HepG2 (cell line): ENCODE data around the gene SRBD1. TPM values are rescaled to one million over a fixed set of nuclear protein-coding genes. Genes with fewer than 3 reads are reported as not detected.

Experiments
- CBFB ChIP-seq: sonication (generic); formaldehyde crosslinking; IDR thresholded peaks from 2 replicates; pipeline ENCODE4 v1.4.0; 2020; ENCODE audit warnings: missing genetic modification reagents
- CTCF ChIP-seq: sonication (generic); formaldehyde crosslinking; IDR thresholded peaks from 2 replicates; pipeline ENCODE4 v1.5.0; 2020; ENCODE audit warnings: mild to moderate bottlenecking, missing genetic modification reagents, moderate library complexity
- HOXA5 ChIP-seq: sonication (generic); formaldehyde crosslinking; IDR thresholded peaks from 2 replicates; pipeline ENCODE4 v1.4.0; 2020; ENCODE audit warnings: missing genetic modification reagents
- NPAS2 ChIP-seq: sonication (generic); formaldehyde crosslinking; IDR thresholded peaks from 2 replicates; pipeline ENCODE4 v1.8.0; 2022; ENCODE audit warnings: mild to moderate bottlenecking, missing genetic modification reagents, borderline replicate concordance
- NR1H2 ChIP-seq: sonication (generic); formaldehyde crosslinking; IDR thresholded peaks from 2 replicates; pipeline ENCODE4 v1.8.1; 2022; ENCODE audit warnings: low read depth, missing genetic modification reagents, borderline replicate concordance
- PHF20 ChIP-seq: sonication (generic); formaldehyde crosslinking; IDR thresholded peaks from 2 replicates; pipeline ENCODE4 v1.5.0; 2020; ENCODE audit warnings: mild to moderate bottlenecking, missing genetic modification reagents
- SOX5 ChIP-seq: IDR thresholded peaks from 2 replicates; pipeline ENCODE4 v1.6.1; 2016; ENCODE audit warnings: borderline replicate concordance
- SUZ12 ChIP-seq: fragments of 150-350 bp; IDR thresholded peaks from 2 replicates; pipeline ENCODE4 v1.6.1; 2014; ENCODE audit warnings: low read depth, low read length
- TSC22D2 ChIP-seq: sonication (generic); formaldehyde crosslinking; IDR thresholded peaks from 2 replicates; pipeline ENCODE4 v1.5.1; 2020; ENCODE audit warnings: missing genetic modification reagents, mild to moderate bottlenecking, borderline replicate concordance
- ZBTB7B ChIP-seq: sonication (generic); formaldehyde crosslinking; IDR thresholded peaks from 2 replicates; pipeline ENCODE4 v1.4.0; 2020; ENCODE audit warnings: missing genetic modification reagents
- ZNF205 ChIP-seq: IDR thresholded peaks from 2 replicates; pipeline ENCODE4 v1.6.1; 2018; ENCODE audit warnings: missing biosample characterization, missing genetic modification reagents
- ZNF274 ChIP-seq: sonication (generic); formaldehyde crosslinking; IDR thresholded peaks from 2 replicates; pipeline ENCODE4 v1.5.1; 2020; ENCODE audit warnings: mild to moderate bottlenecking, missing genetic modification reagents
- ZNF296 ChIP-seq: sonication (generic); formaldehyde crosslinking; conservative IDR thresholded peaks from 2 replicates; pipeline ENCODE4 v1.5.0; 2020; ENCODE audit warnings: mild to moderate bottlenecking, missing genetic modification reagents
- ZNF619 ChIP-seq: sonication (generic); formaldehyde crosslinking; IDR thresholded peaks from 2 replicates; pipeline ENCODE4 v1.4.0; 2020; ENCODE audit warnings: mild to moderate bottlenecking, missing genetic modification reagents
- ZNF879 ChIP-seq: sonication (generic); formaldehyde crosslinking; IDR thresholded peaks from 2 replicates; pipeline ENCODE4 v1.8.1; 2023; ENCODE audit warnings: missing genetic modification reagents
- ZSCAN9 ChIP-seq: IDR thresholded peaks from 2 replicates; pipeline ENCODE4 v1.6.1; 2016; ENCODE audit warnings: borderline replicate concordance
- polyA plus RNA-seq, 8 experiments: library from polyadenylated mRNA; depleted of rRNA in 3 of 8; stranded (reverse) in 7 of 8; unstranded in 1 of 8; fragments of >200 nt; fragmentation: Illumina TruSeq in 4 of 8; extraction: Trizol in 4 of 8; gene quantifications; 2 replicates each; pipeline versions ENCODE4 v1.2.1 to v1.2.3, GENCODE V29; 2011 to 2016; ENCODE audit warnings: low read depth in 4 of 8, missing spikeins in 1 of 8, mixed read lengths in 1 of 8; ENCODE audit not compliant: insufficient read depth in 1 of 8
- total RNA-seq, 5 experiments: library from RNA; depleted of rRNA; stranded (reverse); fragments of >200 nt; fragmentation: Illumina TruSeq; extraction: Trizol; gene quantifications; 2 replicates each; pipeline ENCODE4 v1.2.3, GENCODE V29; 2016; ENCODE audit warnings: low read depth in 1 of 5
- TF ChIP-seq, protein P1 (sequence below): sonication (generic); formaldehyde crosslinking; IDR thresholded peaks from 2 replicates; pipeline ENCODE4 v1.4.0; 2020; ENCODE audit warnings: missing genetic modification reagents
- TF ChIP-seq, protein P2 (sequence below): sonication (generic); formaldehyde crosslinking; IDR thresholded peaks from 2 replicates; pipeline ENCODE4 v1.5.0; 2020; ENCODE audit warnings: missing genetic modification reagents
- TF ChIP-seq, protein P3 (sequence below): sonication (generic); formaldehyde crosslinking; IDR thresholded peaks from 2 replicates; pipeline ENCODE4 v1.5.0; 2020; ENCODE audit warnings: missing genetic modification reagents, mild to moderate bottlenecking, borderline replicate concordance

SRBD1 gene
- total and polyA plus RNA-seq, 2 of the 13 experiments (the other 11 are each of a cell fraction or from before 2014, with no cell fraction given) = 3.2 to 23.9 TPM

DNA sequence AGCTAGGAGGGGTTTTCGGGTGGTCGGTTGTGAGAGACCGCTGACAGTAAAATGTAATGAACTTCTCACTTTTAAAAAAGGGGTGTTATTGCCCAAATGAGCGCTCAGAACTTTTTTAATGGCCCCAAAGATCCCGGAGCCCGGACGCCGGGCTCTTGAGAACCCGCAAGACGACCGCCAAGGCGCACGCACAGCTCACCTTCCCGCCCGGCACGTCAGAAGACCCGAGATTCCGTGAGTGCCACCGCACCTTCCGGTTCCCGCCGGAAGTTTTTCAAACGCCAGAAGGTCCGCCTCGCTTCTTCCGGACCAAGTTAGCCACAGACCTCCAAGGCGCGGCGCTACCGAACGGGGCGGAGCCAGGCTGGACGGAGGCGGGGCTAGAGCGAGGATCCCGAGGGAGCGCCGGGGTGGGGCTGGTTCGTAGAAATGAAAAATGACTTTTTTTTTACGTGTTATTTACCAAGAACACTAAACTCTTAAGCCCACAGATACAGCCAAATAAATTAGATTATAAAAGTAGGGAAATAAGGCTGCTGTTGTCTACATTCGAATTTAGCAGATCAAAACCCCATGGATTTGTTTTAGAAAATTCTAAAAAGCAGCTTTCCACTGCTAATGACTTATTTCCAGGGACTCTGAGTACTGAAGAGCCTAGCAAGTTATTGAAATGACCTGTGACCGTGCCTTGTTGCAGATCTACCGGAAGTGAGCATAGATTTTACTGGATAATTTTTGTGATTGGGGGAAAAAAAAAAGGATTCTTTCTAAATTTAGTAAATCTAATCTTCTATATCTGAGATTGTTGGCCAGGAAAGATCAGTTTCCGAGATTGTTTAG, at the start of gene SRBD1 (continued):
- TF ChIP-seq CTCF (CRISPR knock-in tag) = peak; percentile 44; the same call in 1 of the 2 replicates
- TF ChIP-seq ZNF619 (CRISPR knock-in tag) = no peak
- no peak for TF ChIP-seq ZNF879 (CRISPR knock-in tag)
- no peak for TF ChIP-seq ZNF296
- TF ChIP-seq ZNF274 = no peak
- peak; percentile 67 for TF ChIP-seq SOX5 (CRISPR knock-in tag)
- TF ChIP-seq CBFB (CRISPR knock-in tag) = peak; percentile 37; the same call in 1 of the 2 replicates
- TF ChIP-seq HOXA5 = peak; percentile 69; the same call in 1 of the 2 replicates
- TF ChIP-seq, protein P1, sequence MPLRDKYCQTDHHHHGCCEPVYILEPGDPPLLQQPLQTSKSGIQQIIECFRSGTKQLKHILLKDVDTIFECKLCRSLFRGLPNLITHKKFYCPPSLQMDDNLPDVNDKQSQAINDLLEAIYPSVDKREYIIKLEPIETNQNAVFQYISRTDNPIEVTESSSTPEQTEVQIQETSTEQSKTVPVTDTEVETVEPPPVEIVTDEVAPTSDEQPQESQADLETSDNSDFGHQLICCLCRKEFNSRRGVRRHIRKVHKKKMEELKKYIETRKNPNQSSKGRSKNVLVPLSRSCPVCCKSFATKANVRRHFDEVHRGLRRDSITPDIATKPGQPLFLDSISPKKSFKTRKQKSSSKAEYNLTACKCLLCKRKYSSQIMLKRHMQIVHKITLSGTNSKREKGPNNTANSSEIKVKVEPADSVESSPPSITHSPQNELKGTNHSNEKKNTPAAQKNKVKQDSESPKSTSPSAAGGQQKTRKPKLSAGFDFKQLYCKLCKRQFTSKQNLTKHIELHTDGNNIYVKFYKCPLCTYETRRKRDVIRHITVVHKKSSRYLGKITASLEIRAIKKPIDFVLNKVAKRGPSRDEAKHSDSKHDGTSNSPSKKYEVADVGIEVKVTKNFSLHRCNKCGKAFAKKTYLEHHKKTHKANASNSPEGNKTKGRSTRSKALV = no peak
- no peak for TF ChIP-seq TSC22D2 (CRISPR knock-in tag)
- TF ChIP-seq, protein P2, sequence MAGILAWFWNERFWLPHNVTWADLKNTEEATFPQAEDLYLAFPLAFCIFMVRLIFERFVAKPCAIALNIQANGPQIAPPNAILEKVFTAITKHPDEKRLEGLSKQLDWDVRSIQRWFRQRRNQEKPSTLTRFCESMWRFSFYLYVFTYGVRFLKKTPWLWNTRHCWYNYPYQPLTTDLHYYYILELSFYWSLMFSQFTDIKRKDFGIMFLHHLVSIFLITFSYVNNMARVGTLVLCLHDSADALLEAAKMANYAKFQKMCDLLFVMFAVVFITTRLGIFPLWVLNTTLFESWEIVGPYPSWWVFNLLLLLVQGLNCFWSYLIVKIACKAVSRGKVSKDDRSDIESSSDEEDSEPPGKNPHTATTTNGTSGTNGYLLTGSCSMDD (CRISPR knock-in tag) = no peak
- TF ChIP-seq PHF20 (CRISPR knock-in tag) = peak; percentile 91
- TF ChIP-seq SUZ12 = no peak
- peak; percentile 54; the same call in 1 of the 2 replicates for TF ChIP-seq ZSCAN9
- TF ChIP-seq NPAS2 = no peak
- TF ChIP-seq ZNF205 (CRISPR knock-in tag) = no peak
- TF ChIP-seq, protein P3, sequence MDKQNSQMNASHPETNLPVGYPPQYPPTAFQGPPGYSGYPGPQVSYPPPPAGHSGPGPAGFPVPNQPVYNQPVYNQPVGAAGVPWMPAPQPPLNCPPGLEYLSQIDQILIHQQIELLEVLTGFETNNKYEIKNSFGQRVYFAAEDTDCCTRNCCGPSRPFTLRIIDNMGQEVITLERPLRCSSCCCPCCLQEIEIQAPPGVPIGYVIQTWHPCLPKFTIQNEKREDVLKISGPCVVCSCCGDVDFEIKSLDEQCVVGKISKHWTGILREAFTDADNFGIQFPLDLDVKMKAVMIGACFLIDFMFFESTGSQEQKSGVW (CRISPR knock-in tag) = no peak
- no peak for TF ChIP-seq ZBTB7B (CRISPR knock-in tag)
- TF ChIP-seq NR1H2 (CRISPR knock-in tag) = no peak
